Lower leg skin (tissue), 4 donors: Measurements from ENCODE around the gene TMEM129. TPM values are rescaled to one million over a fixed set of nuclear protein-coding genes. Genes with fewer than 3 reads are reported as not detected.

Experiments
- DNase-seq, 2 donors: peaks; one replicate each; pipeline ENCODE4 v3.0.0-alpha.2; 2019; ENCODE audit warnings: low spot score in 2 of 2
- H3K4me3 ChIP-seq: fragments of 200-600 bp; sonication (generic); 2 replicates; pipeline ENCODE4 v1.5.1; 2017; ENCODE audit warnings: mild to moderate bottlenecking, low read depth; ENCODE audit not compliant: poor library complexity, severe bottlenecking
- CTCF ChIP-seq, 3 donors: fragments of 450-650 bp; IDR thresholded peaks; one replicate each; pipeline ENCODE4 v1.5.1; 2016; ENCODE audit warnings: antibody characterized with exemption in 3 of 3, mild to moderate bottlenecking in 3 of 3, moderate library complexity in 2 of 3
- POLR2A ChIP-seq, 2 donors: fragments of 450-650 bp; IDR thresholded peaks; one replicate each; pipeline ENCODE4 v1.6.1; 2016 to 2017; ENCODE audit warnings: antibody characterized with exemption in 2 of 2, mild to moderate bottlenecking in 1 of 2, moderate library complexity in 1 of 2
- WGBS, 2 donors: methylation state at CpG; one replicate each; pipeline ENCODE4 v1.1.5; 2018; 5-methylcytosine and 5-hydroxymethylcytosine counted together
- intact Hi-C: fragments of 100-400 bp; cut with DNase I; formaldehyde crosslinking; loops from one replicate; pipeline ENCODE4 v1.15.0; 2023; ENCODE audit warnings: low total_unique reads
- total RNA-seq, 4 donors: library from RNA; depleted of rRNA; stranded (reverse); fragments of >200 nt; gene quantifications; one replicate each; pipeline ENCODE4 v1.1.0, GENCODE V29; 2016

TMEM129 gene
- total RNA-seq, 4 donors from 2014 or later = 31.0 to 62.0 (median 57.6) TPM

DNA sequence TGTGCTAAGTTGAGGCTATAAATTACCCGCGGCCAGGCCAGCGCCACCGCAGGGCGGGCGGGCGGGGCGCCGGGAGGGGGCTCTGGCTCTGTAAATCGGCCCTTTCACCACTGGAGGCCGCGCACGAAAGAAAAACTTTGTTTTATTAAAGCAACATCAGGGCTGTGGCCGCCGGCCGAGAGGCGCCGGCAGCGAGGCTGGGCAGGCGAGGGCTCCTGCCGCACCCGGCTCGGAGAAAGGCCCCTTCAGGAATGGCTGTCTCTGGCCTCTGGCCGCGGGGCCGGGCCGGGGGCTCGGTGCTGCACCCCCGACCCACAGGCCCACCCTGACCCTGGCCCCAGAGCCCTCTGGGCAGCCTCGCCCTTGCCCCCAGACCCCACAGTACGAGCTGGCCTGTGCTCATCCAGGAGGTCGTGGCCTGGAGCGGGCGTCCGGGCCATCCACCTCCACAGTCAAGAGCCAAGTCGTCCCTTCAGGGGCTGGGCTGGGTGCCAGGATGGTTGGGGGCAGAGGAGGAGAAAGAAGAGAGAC lies 42.5 kb upstream of the TMEM129 start:
- no peak for TF ChIP-seq CTCF (IDR thresholded peaks at IDR 0.05)
- no peak for TF ChIP-seq POLR2A (IDR thresholded peaks at IDR 0.05)
- intact Hi-C loops = no loop called here
- no peak for DNase-seq
- no peak overlapping the region for H3K4me3 ChIP-seq
- WGBS, 2 donors = 13 to 16% methylated on average over 20 to 36 of the region's 36 CpGs

DNA sequence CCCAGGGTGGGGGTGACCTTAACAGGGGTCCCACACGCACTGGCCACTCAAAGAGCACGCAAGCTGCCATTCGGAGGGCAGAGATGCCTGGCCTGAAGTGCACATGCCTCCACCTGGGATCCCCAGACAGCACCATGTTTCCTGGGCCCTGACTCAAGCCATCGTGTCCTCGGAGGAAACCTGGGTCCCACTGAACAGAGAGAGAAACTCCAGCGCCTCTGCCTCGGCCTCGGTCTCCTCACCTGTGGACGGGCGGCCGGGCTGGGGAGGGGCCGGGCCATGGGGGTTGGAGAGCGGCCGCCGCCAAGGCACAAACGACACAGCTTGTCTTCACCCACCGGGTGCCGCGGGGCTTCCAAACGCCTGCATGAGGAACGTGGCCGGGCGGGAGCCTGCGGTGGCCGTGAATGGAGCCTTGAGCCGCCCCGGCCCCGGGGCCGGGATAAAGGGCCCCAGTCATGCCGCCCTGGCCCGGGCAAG lies 42.0 kb upstream of the TMEM129 start:
- intact Hi-C loops = no loop called here
- DNase-seq = no peak
- 0 to 31% methylated on average over 2 to 18 of the region's 31 CpGs for WGBS, 2 donors
- TF ChIP-seq CTCF (IDR thresholded peaks at IDR 0.05) = no peak
- no peak for TF ChIP-seq POLR2A (IDR thresholded peaks at IDR 0.05)
- no peak overlapping the region for H3K4me3 ChIP-seq

DNA sequence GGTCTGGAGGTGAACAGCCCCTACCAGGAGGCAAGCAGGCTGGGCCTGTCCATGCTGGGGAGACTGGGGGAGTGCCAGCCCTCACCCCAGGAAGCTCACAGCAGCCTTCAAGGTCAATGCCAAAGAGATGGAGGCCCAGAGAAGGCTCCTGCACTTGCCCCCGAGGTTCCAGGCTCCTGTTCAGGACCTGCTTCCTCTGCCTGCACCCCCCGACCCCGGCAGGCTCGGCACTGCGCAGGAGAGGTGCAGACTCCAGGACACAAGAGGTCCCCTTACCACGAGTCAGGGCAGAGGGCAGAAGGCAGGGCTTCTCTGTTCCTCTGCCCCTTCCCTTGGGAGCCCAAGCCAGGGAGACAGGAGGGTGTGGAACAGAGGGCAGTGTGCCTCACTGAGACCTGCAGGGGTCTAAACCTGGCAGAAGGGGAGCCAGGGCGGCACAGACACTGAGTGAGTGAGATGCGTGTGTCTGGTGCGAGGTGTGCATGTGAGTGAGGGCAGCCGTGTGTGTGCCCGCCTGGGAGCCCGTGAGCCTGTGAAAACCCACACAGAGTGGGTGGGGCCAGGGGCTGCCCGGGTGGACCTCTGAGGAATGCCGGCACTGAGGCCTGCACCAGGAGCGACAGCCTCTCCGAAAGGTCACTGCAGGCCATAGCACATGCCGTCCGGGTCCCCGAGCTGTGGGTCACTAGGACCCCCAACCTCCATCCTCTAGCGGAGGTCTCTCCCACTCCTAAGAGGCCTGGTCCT lies 41.3 kb upstream of the TMEM129 start:
- intact Hi-C loops = no loop called here
- no peak for DNase-seq
- H3K4me3 ChIP-seq = no peak overlapping the region
- TF ChIP-seq POLR2A (IDR thresholded peaks at IDR 0.05) = no peak
- WGBS, 2 donors = 74 to 79% methylated on average over 19 to 20 of the region's 20 CpGs

GRCh38 chr4:1761130-1761689 lies 40.1 kb upstream of the TMEM129 start:
- no peak for TF ChIP-seq CTCF (IDR thresholded peaks at IDR 0.05)
- no peak for TF ChIP-seq POLR2A (IDR thresholded peaks at IDR 0.05)
- H3K4me3 ChIP-seq = no peak overlapping the region
- intact Hi-C loops = no loop called here
- no peak for DNase-seq
- 53 to 63% methylated on average over 3 to 27 of the region's 32 CpGs for WGBS, 2 donors

- no peak overlapping the region for H3K4me3 ChIP-seq
- WGBS, 2 donors = 18 to 29% methylated on average over 7 to 21 of the region's 25 CpGs
- TF ChIP-seq CTCF (IDR thresholded peaks at IDR 0.05) = no peak
- TF ChIP-seq POLR2A (IDR thresholded peaks at IDR 0.05) = no peak
- intact Hi-C loops = no loop called here
- DNase-seq = no peak
Measured at GRCh38 chr4:1760521-1761071, 39.5 kb upstream of the TMEM129 start.

GRCh38 chr4:1759818-1760223 lies 38.7 kb upstream of the TMEM129 start:
- intact Hi-C loops = no loop called here
- TF ChIP-seq CTCF (IDR thresholded peaks at IDR 0.05) (no peak), POLR2A (IDR thresholded peaks at IDR 0.05) (no peak)
- no peak overlapping the region for H3K4me3 ChIP-seq
- no peak for DNase-seq
- WGBS, 2 donors = 42 to 57% methylated on average over 12 to 13 of the region's 13 CpGs
